Omental fat pad (tissue), 4 donors: ENCODE results near the gene SFTA2. TPM values are rescaled to one million over a fixed set of nuclear protein-coding genes. Genes with fewer than 3 reads are reported as not detected.

Source experiments
- ATAC-seq: fragments of 150-250 bp; one replicate; pipeline ENCODE4 v1.9.1; 2016; ENCODE audit warnings: mild to moderate bottlenecking, moderate library complexity; ENCODE audit not compliant: low FRiP score
- DNase-seq: peaks from one replicate; pipeline ENCODE4 v3.0.0-alpha.2; 2019; ENCODE audit warnings: low spot score
- CTCF ChIP-seq, 3 donors: fragments of 450-650 bp; IDR thresholded peaks; one replicate each; pipeline ENCODE4 v1.5.1; 2016 to 2017; ENCODE audit warnings: antibody characterized with exemption in 3 of 3, mild to moderate bottlenecking in 3 of 3, moderate library complexity in 2 of 3
- total RNA-seq, 4 donors: library from RNA; depleted of rRNA; stranded (reverse); fragments of >200 nt; gene quantifications; one replicate each; pipeline ENCODE4 v1.1.0, GENCODE V29; 2016

SFTA2 gene
- total RNA-seq, 4 donors from 2014 or later: not detected

- no peak for TF ChIP-seq CTCF (IDR thresholded peaks at IDR 0.05)
- ATAC-seq (no peak), DNase-seq (no peak)
Observed at GRCh38 chr6:30889921-30890645, 41.9 kb downstream of the SFTA2 start.

GRCh38 chr6:30889496-30889885 lies 42.5 kb downstream of the SFTA2 start:
- ATAC-seq (no peak), DNase-seq (no peak)

GRCh38 chr6:30888816-30889495 lies 43.0 kb downstream of the SFTA2 start:
- no peak for TF ChIP-seq CTCF (IDR thresholded peaks at IDR 0.05)
- ATAC-seq: no peak
- DNase-seq: no peak

More at GRCh38 chr6:30889496-30889885, 42.5 kb downstream of the SFTA2 start:
- TF ChIP-seq CTCF (IDR thresholded peaks at IDR 0.05): no peak

- ATAC-seq: no peak
- DNase-seq: no peak
- TF ChIP-seq CTCF (IDR thresholded peaks at IDR 0.05): no peak
Observed at GRCh38 chr6:30887901-30888815, 43.8 kb downstream of the SFTA2 start.

GRCh38 chr6:30886897-30887255 lies 45.1 kb downstream of the SFTA2 start:
- no peak for TF ChIP-seq CTCF (IDR thresholded peaks at IDR 0.05)
- ATAC-seq (no peak), DNase-seq (no peak)

GRCh38 chr6:30885999-30886896 lies 45.7 kb downstream of the SFTA2 start:
- DNase-seq: peak; percentile 37
- TF ChIP-seq CTCF (IDR thresholded peaks at IDR 0.05): no peak
- peak; percentile 61 for ATAC-seq
